Testis (tissue), 2 donors: ENCODE results near the gene SF3B2.

Source experiments
- POLR2A ChIP-seq: fragments of 450-650 bp; IDR thresholded peaks from one replicate; pipeline ENCODE4 v1.6.1; 2017; ENCODE audit warnings: antibody characterized with exemption, mild to moderate bottlenecking, moderate library complexity
- TF ChIP-seq, protein P1 (sequence below), 3 experiments: fragments of 450-650 bp in 2 of 3; fragments of 200-600 bp in 1 of 3; sonication (generic) in 1 of 3; IDR thresholded peaks; one replicate each; pipeline ENCODE4 v1.5.1; 2016 to 2019; ENCODE audit warnings: antibody characterized with exemption in 3 of 3, mild to moderate bottlenecking in 2 of 3, moderate library complexity in 1 of 3

DNA sequence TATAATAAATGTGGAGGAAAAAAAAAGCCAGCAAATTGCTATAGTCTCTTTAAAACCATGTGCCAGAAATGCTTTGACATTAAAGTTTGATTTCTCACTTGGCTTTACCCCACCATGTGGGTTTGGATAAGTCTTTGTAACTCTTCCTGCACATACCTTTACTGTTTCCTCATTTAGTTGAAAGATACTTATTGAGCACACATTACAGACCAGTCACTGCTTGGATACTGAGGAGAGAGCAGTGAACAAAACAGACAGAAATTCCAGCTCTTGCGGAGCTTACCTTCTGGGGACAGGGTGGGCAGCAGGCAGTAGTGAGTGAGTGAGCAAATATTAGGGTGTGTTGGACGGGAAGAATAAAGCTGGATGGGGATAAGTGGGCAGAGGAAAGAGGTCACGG, 31.6 kb downstream of the SF3B2 start:
- TF ChIP-seq POLR2A: no peak
- TF ChIP-seq, protein P1, sequence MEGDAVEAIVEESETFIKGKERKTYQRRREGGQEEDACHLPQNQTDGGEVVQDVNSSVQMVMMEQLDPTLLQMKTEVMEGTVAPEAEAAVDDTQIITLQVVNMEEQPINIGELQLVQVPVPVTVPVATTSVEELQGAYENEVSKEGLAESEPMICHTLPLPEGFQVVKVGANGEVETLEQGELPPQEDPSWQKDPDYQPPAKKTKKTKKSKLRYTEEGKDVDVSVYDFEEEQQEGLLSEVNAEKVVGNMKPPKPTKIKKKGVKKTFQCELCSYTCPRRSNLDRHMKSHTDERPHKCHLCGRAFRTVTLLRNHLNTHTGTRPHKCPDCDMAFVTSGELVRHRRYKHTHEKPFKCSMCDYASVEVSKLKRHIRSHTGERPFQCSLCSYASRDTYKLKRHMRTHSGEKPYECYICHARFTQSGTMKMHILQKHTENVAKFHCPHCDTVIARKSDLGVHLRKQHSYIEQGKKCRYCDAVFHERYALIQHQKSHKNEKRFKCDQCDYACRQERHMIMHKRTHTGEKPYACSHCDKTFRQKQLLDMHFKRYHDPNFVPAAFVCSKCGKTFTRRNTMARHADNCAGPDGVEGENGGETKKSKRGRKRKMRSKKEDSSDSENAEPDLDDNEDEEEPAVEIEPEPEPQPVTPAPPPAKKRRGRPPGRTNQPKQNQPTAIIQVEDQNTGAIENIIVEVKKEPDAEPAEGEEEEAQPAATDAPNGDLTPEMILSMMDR (IDR thresholded peaks at IDR 0.05): no peak
